K562 (cell line): ENCODE results near the gene PPP1R1C. TPM values are rescaled to one million over a fixed set of nuclear protein-coding genes. Genes with fewer than 3 reads are reported as not detected.

ENCODE experiments used
- ATAC-seq: fragments of 200-7000 bp; cut with Tn5 transposase; 3 replicates; pipeline ENCODE4 v1.9.1; 2020; ENCODE audit warnings: moderate library complexity
- BruUV-seq: library from RNA; stranded (reverse); fragments of 400-500 nt; replicated peaks from 2 replicates; lab custom pipeline; 2021; lab: Mats Ljungman, UMichigan
- CTCF ChIA-PET: fragments of 300-600 bp; formaldehyde crosslinking; extraction: SDS; loops from one replicate; lab custom pipeline; 2021; ENCODE audit warnings: low intra/inter-chr PET ratio; lab: Yijun Ruan, JAX
- POLR2A ChIA-PET: fragments of 300-600, 350-650 bp; sonication (Branson Sonifier 250); formaldehyde crosslinking; extraction: SDS; loops from one replicate; lab custom pipeline; 2021; ENCODE audit warnings: antibody characterized with exemption, inconsistent platforms; lab: Yijun Ruan, JAX
- DNase-seq, 4 experiments: peaks; one replicate each; pipeline versions ENCODE4 v3.0.0 to v3.0.0-alpha.2; 2011 to 2018; ENCODE audit warnings: low spot score in 3 of 4, mixed read lengths in 3 of 4; ENCODE audit errors: extremely low read depth in 1 of 4
- FAIRE-seq: peaks from 2 replicates; lab custom pipeline; 2011; peaks lifted over from hg19 to GRCh38; lab: Jason Lieb, UNC
- H2AFZ ChIP-seq: 2 replicates; pipeline ENCODE4 v1.6.0; 2011; ENCODE audit warnings: low read depth, low read length, control low read depth, inconsistent platforms
- H3K27ac ChIP-seq: fragments of 200-600 bp; 3 replicates; pipeline ENCODE4 v1.8.0; 2011; ENCODE audit warnings: low read depth, mild to moderate bottlenecking, control low read depth, inconsistent platforms, low read length, moderate library complexity, mixed read lengths; ENCODE audit errors: extremely low read depth
- H3K27me3 ChIP-seq, 2 experiments: fragments of 300-600 bp in 1 of 2; 2 replicates in 1 of 2; 3 replicates in 1 of 2; pipeline versions ENCODE4 v1.6.0 to v1.8.0; 2011; ENCODE audit warnings: inconsistent platforms in 2 of 2, low read length in 2 of 2, mild to moderate bottlenecking in 1 of 2, mixed read lengths in 1 of 2, moderate library complexity in 1 of 2; ENCODE audit not compliant: control insufficient read depth in 2 of 2, insufficient read depth in 2 of 2
- H3K36me3 ChIP-seq: fragments of 300-600 bp; 3 replicates; pipeline ENCODE4 v1.8.0; 2011; ENCODE audit warnings: mild to moderate bottlenecking, low read length, inconsistent platforms; ENCODE audit not compliant: control insufficient read depth, insufficient read depth
- H3K4me1 ChIP-seq, 2 experiments: fragments of 200-600 bp in 1 of 2; replicated peaks in 1 of 2; 2 replicates in 1 of 2; 3 replicates in 1 of 2; pipeline versions ENCODE4 v1.5.1 to v1.8.0; 2011; ENCODE audit warnings: inconsistent platforms in 2 of 2, low read length in 2 of 2, mild to moderate bottlenecking in 1 of 2, mixed read lengths in 1 of 2, moderate library complexity in 1 of 2; ENCODE audit not compliant: control insufficient read depth in 2 of 2, insufficient read depth in 2 of 2
- H3K4me2 ChIP-seq: 2 replicates; pipeline ENCODE4 v1.6.1; 2011; ENCODE audit warnings: low read length, control low read depth, inconsistent platforms, mixed read lengths; ENCODE audit not compliant: insufficient read depth
- H3K4me3 ChIP-seq: fragments of 200-600 bp; sonication (generic), shearing (Covaris generic); 2 replicates; pipeline ENCODE4 v1.5.1; 2016; ENCODE audit warnings: control low read depth, inconsistent platforms
- H3K79me2 ChIP-seq: fragments of 200-600 bp; 3 replicates; pipeline ENCODE4 v1.8.0; 2011; ENCODE audit warnings: low read length, inconsistent platforms; ENCODE audit not compliant: control insufficient read depth, insufficient read depth
- H3K9ac ChIP-seq, 2 experiments: 2 replicates each; pipeline versions ENCODE4 v1.6.0 to v1.6.1; 2011; ENCODE audit warnings: low read depth in 2 of 2, low read length in 2 of 2, control low read depth in 1 of 2, inconsistent platforms in 1 of 2, mild to moderate bottlenecking in 1 of 2, mixed read lengths in 1 of 2; ENCODE audit not compliant: insufficient read depth in 1 of 2
- H3K9me1 ChIP-seq: one replicate; pipeline ENCODE4 v1.6.0; 2011; ENCODE audit warnings: inconsistent platforms, mild to moderate bottlenecking, low read length, moderate library complexity; ENCODE audit not compliant: control insufficient read depth, insufficient read depth
- H3K9me3 ChIP-seq: replicated peaks from 2 replicates; pipeline ENCODE4 v1.5.1; 2011; ENCODE audit warnings: low read depth, low read length, inconsistent platforms; ENCODE audit not compliant: control insufficient read depth, insufficient read depth
- H4K20me1 ChIP-seq: replicated peaks from 2 replicates; pipeline ENCODE4 v1.6.1; 2011; ENCODE audit warnings: low read length, inconsistent platforms, mixed read lengths; ENCODE audit not compliant: control insufficient read depth, insufficient read depth
- DEAF1 ChIP-seq: fragments of 450-650 bp; formaldehyde crosslinking; IDR thresholded peaks from 2 replicates; pipeline ENCODE4 v1.4.0; 2020; ENCODE audit warnings: mild to moderate bottlenecking, moderate library complexity
- DLX4 ChIP-seq: fragments of 250-450 bp; sonication (Bioruptor Pico); IDR thresholded peaks from 2 replicates; pipeline ENCODE4 v1.6.1; 2021; ENCODE audit warnings: mild to moderate bottlenecking
- MYBL2 ChIP-seq, 2 experiments: fragments of 450-650 bp in 1 of 2; sonication (generic) in 1 of 2; formaldehyde crosslinking in 1 of 2; IDR thresholded peaks; 2 replicates each; pipeline versions ENCODE4 v1.6.1 to v1.8.1; 2017 to 2022; ENCODE audit warnings: borderline replicate concordance in 1 of 2, inconsistent platforms in 1 of 2, low read depth in 1 of 2, mild to moderate bottlenecking in 1 of 2, missing genetic modification reagents in 1 of 2, moderate library complexity in 1 of 2
- NR2C1 ChIP-seq, 2 experiments: fragments of 450-650 bp; IDR thresholded peaks; 2 replicates each; pipeline ENCODE4 v1.6.1; 2017; ENCODE audit warnings: mild to moderate bottlenecking in 2 of 2, antibody characterized with exemption in 1 of 2, inconsistent platforms in 1 of 2, missing compliant biosample characterization in 1 of 2, missing genetic modification characterization in 1 of 2
- RBM15 ChIP-seq: fragments of 200-400 bp; formaldehyde crosslinking; IDR thresholded peaks from 2 replicates; pipeline ENCODE4 v1.6.1; 2018; ENCODE audit warnings: mild to moderate bottlenecking, low read length, moderate library complexity; ENCODE audit not compliant: insufficient read depth
- REST ChIP-seq, 2 experiments: fragments of 450-650 bp; formaldehyde crosslinking in 1 of 2; IDR thresholded peaks; 2 replicates each; pipeline versions ENCODE4 v1.4.0 to v1.6.1; 2014 to 2020; ENCODE audit warnings: mild to moderate bottlenecking in 2 of 2, borderline replicate concordance in 1 of 2, low read depth in 1 of 2
- ZNF134 ChIP-seq: fragments of 250-450 bp; sonication (Bioruptor Pico); conservative IDR thresholded peaks from 2 replicates; pipeline ENCODE4 v1.4.0; 2020
- ZNF143 ChIP-seq: sonication (generic); formaldehyde crosslinking; IDR thresholded peaks from 2 replicates; pipeline ENCODE4 v1.9.0; 2022; ENCODE audit warnings: mild to moderate bottlenecking, missing genetic modification reagents
- ZNF384 ChIP-seq: IDR thresholded peaks from 2 replicates; pipeline ENCODE4 v1.6.1; 2012; ENCODE audit warnings: low read depth, low read length, improper control_type of control experiment
- WGBS: fragments of 100-300 bp; shearing (Covaris generic); methylation state at CpG from one replicate; pipeline ENCODE4 v1.1.6; 2016; ENCODE audit warnings: low coverage, mixed read lengths; ENCODE audit not compliant: insufficient coverage; ENCODE audit errors: missing lambda C conversion rate; 5-methylcytosine and 5-hydroxymethylcytosine counted together
- in situ Hi-C: fragments of 300-500 bp; cut with MboI; formaldehyde crosslinking; loops from 4 replicates; pipeline ENCODE4 v1.15.0; 2018; ENCODE audit warnings: inconsistent platforms, mixed read lengths
- intact Hi-C: fragments of 100-400 bp; cut with micrococcal nuclease; formaldehyde crosslinking; loops from 2 replicates; pipeline ENCODE4 v1.14.2; 2022
- polyA plus RNA-seq, 8 experiments: library from polyadenylated mRNA; depleted of rRNA in 4 of 8; stranded (reverse) in 5 of 8; unstranded in 3 of 8; fragments of >200 nt; fragmentation: Nextera tagmentation in 2 of 8; fragmentation: Illumina TruSeq in 1 of 8; extraction: Ambion mirVana in 2 of 8; extraction: Trizol in 1 of 8; gene quantifications; 2 replicates each; pipeline versions ENCODE4 v1.2.1 to v1.2.3, GENCODE V29; 2011 to 2014; ENCODE audit warnings: inconsistent platforms in 1 of 8, missing spikeins in 1 of 8
- total RNA-seq, 7 experiments: library from RNA; depleted of rRNA in 6 of 7; stranded (reverse); fragments of >200 nt in 6 of 7; fragmentation: Illumina TruSeq in 2 of 7; extraction: Trizol in 2 of 7; gene quantifications; 2 replicates each; pipeline versions ENCODE4 v1.2.1 to v1.2.3, GENCODE V29; 2011 to 2021; ENCODE audit warnings: low replicate concordance in 1 of 7
- TF ChIP-seq, protein P1 (sequence below): fragments of 200-800 bp; sonication (Bioruptor generic); IDR thresholded peaks from 2 replicates; pipeline ENCODE4 v1.6.1; 2017; ENCODE audit warnings: missing genetic modification characterization, missing compliant biosample characterization

The PPP1R1C gene
- total and polyA plus RNA-seq, 9 of the 15 experiments (the other 6 are each of a cell fraction or from before 2014, with no cell fraction given), result 0.09 to 0.64 (median 0.40) TPM; not detected in 2

DNA sequence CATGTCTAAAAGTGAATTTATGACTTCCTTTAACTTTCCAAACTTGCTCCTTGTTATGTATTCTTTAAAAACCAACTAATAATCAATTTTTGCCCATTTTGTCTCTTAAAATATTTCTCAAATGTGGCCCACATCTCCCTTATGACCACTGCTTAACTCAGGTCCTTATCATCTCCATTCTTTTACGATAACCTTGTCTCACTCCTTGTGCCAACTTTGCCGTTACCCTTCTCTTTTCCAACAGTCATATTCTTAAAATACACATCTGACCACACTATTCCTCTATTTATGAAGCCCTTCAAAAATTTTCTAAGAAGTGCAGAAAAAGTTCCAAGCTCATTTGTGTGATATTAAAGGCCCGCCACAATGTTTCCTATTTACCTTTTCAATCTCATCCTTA lies 47.8 kb downstream of the PPP1R1C start:
- BruUV-seq, result no TSS peak
- 2% methylated on average over 3 of the region's 3 CpGs for WGBS
- in situ Hi-C loops, result no loop called here
- no peak overlapping the region for H3K9ac ChIP-seq
- DNase-seq (no peak), FAIRE-seq (no peak), ATAC-seq (no peak)
- no peak overlapping the region for H2AFZ ChIP-seq
- ChIA-PET CTCF (no interaction called here), POLR2A (no interaction called here)
- intact Hi-C loops, result no loop called here
- no peaks in the 10 kb centered on the region for H3K79me2 ChIP-seq
- H3K36me3 ChIP-seq, result no peaks in the 10 kb centered on the region
- no peak overlapping the region for H3K4me3 ChIP-seq
- no peaks in the 10 kb centered on the region for H3K27me3 ChIP-seq
- H3K9me1 ChIP-seq, result no peaks in the 10 kb centered on the region
- no peaks in the 10 kb centered on the region for H4K20me1 ChIP-seq
- no peak overlapping the region for H3K27ac ChIP-seq
- no peaks in the 10 kb centered on the region for H3K9me3 ChIP-seq
- no peak overlapping the region for H3K4me2 ChIP-seq
- H3K4me1 ChIP-seq, result no peaks in the 10 kb centered on the region
- TF ChIP-seq NR2C1 (IDR thresholded peaks at IDR 0.05) (no peak), NR2C1 (tag; IDR thresholded peaks at IDR 0.05) (no peak), RBM15 (no peak), DLX4 (CRISPR knock-in tag) (no peak), ZNF384 (no peak), MYBL2 (IDR thresholded peaks at IDR 0.05; ENCODE audit: low read depth) (no peak), MYBL2 (CRISPR knock-in tag; IDR thresholded peaks at IDR 0.05; ENCODE audit: borderline replicate concordance) (no peak), ZNF143 (CRISPR knock-in tag) (no peak), ZNF134 (CRISPR knock-in tag) (no peak), REST (IDR thresholded peaks at IDR 0.05; ENCODE audit: borderline replicate concordance) (no peak), REST (CRISPR knock-in tag; IDR thresholded peaks at IDR 0.05; ENCODE audit: low read depth) (no peak), DEAF1 (CRISPR knock-in tag) (no peak)
- TF ChIP-seq, protein P1, sequence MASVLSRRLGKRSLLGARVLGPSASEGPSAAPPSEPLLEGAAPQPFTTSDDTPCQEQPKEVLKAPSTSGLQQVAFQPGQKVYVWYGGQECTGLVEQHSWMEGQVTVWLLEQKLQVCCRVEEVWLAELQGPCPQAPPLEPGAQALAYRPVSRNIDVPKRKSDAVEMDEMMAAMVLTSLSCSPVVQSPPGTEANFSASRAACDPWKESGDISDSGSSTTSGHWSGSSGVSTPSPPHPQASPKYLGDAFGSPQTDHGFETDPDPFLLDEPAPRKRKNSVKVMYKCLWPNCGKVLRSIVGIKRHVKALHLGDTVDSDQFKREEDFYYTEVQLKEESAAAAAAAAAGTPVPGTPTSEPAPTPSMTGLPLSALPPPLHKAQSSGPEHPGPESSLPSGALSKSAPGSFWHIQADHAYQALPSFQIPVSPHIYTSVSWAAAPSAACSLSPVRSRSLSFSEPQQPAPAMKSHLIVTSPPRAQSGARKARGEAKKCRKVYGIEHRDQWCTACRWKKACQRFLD (CRISPR knock-in tag), result no peak
